Stomach smooth muscle (tissue), 2 donors: Measurements from ENCODE around the gene SH3BP4.

Experiments
- H3K27ac ChIP-seq: one replicate; pipeline ENCODE4 v1.7.0; 2013; ENCODE audit warnings: mild to moderate bottlenecking, low read length, inconsistent platforms
- H3K27me3 ChIP-seq, 2 donors: one replicate each; pipeline ENCODE4 v1.7.0; 2013; ENCODE audit warnings: low read length in 2 of 2; ENCODE audit not compliant: insufficient read depth in 2 of 2, control insufficient read depth in 1 of 2
- H3K36me3 ChIP-seq, 2 donors: one replicate each; pipeline ENCODE4 v1.7.0; 2013; ENCODE audit warnings: low read length in 2 of 2; ENCODE audit not compliant: control insufficient read depth in 2 of 2, insufficient read depth in 2 of 2
- H3K4me1 ChIP-seq: one replicate; pipeline ENCODE4 v1.7.0; 2013; ENCODE audit warnings: low read length; ENCODE audit not compliant: control insufficient read depth, insufficient read depth
- H3K4me3 ChIP-seq, 2 donors: one replicate each; pipeline ENCODE4 v1.7.0; 2013; ENCODE audit warnings: low read length in 2 of 2
- H3K9ac ChIP-seq, 2 donors: one replicate each; pipeline ENCODE4 v1.7.0; 2013; ENCODE audit warnings: low read length in 2 of 2, mild to moderate bottlenecking in 1 of 2
- H3K9me3 ChIP-seq, 2 donors: one replicate each; pipeline ENCODE4 v1.7.0; 2013; ENCODE audit warnings: low read length in 2 of 2; ENCODE audit not compliant: control insufficient read depth in 2 of 2
- donor health status: healthy.
- donor health status: Pancreatic carcinoma.

Gene SH3BP4

DNA sequence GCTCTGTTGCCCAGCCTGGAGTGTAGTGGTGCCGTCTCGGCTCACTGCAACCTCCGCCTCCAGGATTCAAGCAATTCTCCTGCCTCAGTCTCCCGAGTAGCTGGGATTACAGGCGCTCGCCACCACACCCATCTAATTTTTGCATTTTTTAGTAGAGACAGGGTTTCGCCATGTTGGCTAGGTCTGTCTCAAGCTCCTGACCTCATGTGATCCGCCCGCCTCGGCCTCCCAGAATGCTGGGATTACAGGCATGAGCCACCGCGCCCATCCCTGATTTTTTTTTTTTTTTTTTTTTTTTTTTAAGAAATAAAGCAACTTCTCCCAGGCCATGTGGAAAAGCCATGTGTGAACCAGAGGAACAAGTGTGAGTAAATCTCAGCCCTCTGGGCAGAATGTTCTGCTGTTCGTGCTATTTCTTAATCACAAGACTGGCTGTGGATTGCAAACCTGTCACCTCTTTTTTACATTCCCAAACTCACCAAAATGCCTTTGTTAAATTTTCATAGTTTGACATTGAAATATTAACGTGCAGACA is 6.4 kb upstream of the SH3BP4 start:
- Histone ChIP-seq H3K27me3 (no peaks in the 10 kb centered on the region), H3K4me1 (no peaks in the 10 kb centered on the region), H3K4me3 (no peak overlapping the region), H3K36me3 (no peaks in the 10 kb centered on the region), H3K9ac (no peak overlapping the region), H3K9me3 (peaks cover 2 to 4% of the 10 kb centered on the region in 2 donors), H3K27ac (no peak overlapping the region)

DNA sequence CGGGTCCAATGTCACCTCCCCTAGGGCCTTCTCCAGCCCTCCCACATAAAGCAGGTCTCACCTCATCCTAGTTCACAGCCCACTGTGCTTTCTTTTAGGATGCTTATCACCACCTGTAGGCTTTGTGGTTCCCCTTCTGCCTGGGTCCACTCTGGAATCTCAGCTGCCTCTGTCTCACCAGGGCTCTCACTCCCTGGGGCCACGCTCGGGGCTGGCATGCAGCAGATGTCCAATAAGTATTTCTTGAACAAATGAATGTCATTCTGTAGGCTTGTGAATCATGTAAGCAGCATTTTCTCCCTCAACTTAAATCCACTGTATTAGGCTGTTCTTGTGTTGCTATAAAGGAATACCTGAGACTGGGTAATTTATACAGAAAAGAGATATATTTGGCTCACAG is 4.3 kb upstream of the SH3BP4 start:
- Histone ChIP-seq H3K27ac (no peak overlapping the region), H3K9me3 (peaks cover 0 to 4% of the 10 kb centered on the region in 2 donors), H3K36me3 (no peaks in the 10 kb centered on the region), H3K4me3 (no peak overlapping the region), H3K9ac (no peak overlapping the region), H3K27me3 (no peaks in the 10 kb centered on the region), H3K4me1 (peaks cover 5% of the 10 kb centered on the region)

GRCh38 chr2:234949762-234950434 is 1.9 kb upstream of the SH3BP4 start:
- Histone ChIP-seq H3K4me1 (peaks cover 21% of the 10 kb centered on the region), H3K27ac (no peak overlapping the region), H3K36me3 (no peaks in the 10 kb centered on the region), H3K4me3 (no peak overlapping the region), H3K9ac (no peak overlapping the region), H3K9me3 (no peaks in the 10 kb centered on the region), H3K27me3 (no peaks in the 10 kb centered on the region)

DNA sequence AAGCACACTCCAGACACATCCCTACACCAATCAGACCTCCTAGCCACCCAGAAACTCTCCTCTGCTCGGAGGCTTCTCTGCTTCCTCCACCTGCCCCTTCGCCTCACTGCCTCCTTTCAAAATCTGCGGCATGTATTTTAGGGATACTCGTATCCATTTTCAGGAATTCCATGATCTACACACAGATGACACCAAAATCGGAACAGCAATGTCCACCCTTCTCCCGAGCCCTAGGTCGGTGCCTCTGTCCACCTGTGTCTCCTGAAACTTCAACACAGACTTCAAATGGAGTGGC is 1.4 kb upstream of the SH3BP4 start:
- Histone ChIP-seq H3K4me3 (peak overlapping the region in 1 of 2 donors; percentile 79), H3K4me1 (peaks cover 22% of the 10 kb centered on the region), H3K9ac (no peak overlapping the region), H3K9me3 (no peaks in the 10 kb centered on the region), H3K27ac (no peak overlapping the region), H3K27me3 (no peaks in the 10 kb centered on the region), H3K36me3 (no peaks in the 10 kb centered on the region)

DNA sequence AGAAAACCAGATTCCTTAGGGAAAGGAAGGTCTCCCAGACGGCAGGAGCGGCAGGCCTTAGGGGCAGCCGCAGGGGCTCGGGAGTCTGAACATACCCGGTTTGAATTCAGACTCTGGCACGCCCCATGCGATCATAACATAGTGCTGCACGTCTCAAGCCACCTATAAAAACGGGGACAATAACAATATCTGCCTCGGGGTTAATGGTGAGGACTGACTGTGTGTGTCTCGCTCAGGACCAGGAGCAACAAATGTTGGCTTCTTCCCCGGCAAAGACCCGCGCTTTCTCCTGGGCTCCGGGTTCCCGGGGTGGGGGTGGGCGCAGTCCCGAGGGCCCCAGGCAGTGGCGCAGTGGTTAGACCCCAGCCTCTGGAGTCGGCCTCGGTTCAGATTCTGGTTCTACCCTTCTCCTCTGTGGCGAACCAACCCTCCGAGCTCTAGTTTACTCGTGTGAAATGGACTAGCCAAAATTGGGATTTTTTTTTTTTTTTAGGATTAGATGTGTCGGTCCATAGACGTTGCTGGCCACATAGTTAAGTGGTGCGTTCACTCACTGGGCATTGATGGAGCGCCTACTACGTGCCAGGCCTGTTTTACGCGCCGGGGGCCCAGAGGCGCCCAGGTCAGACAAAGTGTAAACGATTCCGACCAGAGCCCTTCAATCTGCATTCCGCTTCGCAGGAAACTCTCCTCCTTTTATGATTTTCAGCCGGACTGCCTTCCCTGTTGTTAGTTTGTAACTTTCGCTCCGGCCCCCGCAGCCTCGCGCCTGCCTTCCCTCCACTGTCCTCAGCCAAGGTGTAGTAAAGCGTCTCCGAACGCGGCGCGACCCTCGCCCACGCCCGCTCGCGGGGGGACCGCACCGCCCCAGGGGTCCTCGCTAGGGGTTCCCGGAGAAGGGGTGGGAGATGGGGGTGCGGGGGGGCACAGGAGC is 820 bp upstream of the SH3BP4 start:
- H3K36me3 ChIP-seq, result no peaks in the 10 kb centered on the region
- H3K4me1 ChIP-seq, result peaks cover 22% of the 10 kb centered on the region
- H3K9ac ChIP-seq, result peak overlapping the region; percentile 60 to 69
- peak overlapping the region; percentile 80 for H3K27ac ChIP-seq
- H3K4me3 ChIP-seq, result peak overlapping the region; percentile 55 to 79
- H3K9me3 ChIP-seq, result no peaks in the 10 kb centered on the region
- H3K27me3 ChIP-seq, result no peaks in the 10 kb centered on the region

GRCh38 chr2:234952270-234953115 is 676 bp downstream of the SH3BP4 start:
- H3K36me3 ChIP-seq, result no peaks in the 10 kb centered on the region
- no peaks in the 10 kb centered on the region for H3K9me3 ChIP-seq
- H3K27me3 ChIP-seq, result no peaks in the 10 kb centered on the region
- H3K27ac ChIP-seq, result peak overlapping the region; percentile 46
- peak overlapping the region; percentile 58 for H3K9ac ChIP-seq
- H3K4me3 ChIP-seq, result peak overlapping the region; percentile 68 to 82
- H3K4me1 ChIP-seq, result peaks cover 24% of the 10 kb centered on the region

DNA sequence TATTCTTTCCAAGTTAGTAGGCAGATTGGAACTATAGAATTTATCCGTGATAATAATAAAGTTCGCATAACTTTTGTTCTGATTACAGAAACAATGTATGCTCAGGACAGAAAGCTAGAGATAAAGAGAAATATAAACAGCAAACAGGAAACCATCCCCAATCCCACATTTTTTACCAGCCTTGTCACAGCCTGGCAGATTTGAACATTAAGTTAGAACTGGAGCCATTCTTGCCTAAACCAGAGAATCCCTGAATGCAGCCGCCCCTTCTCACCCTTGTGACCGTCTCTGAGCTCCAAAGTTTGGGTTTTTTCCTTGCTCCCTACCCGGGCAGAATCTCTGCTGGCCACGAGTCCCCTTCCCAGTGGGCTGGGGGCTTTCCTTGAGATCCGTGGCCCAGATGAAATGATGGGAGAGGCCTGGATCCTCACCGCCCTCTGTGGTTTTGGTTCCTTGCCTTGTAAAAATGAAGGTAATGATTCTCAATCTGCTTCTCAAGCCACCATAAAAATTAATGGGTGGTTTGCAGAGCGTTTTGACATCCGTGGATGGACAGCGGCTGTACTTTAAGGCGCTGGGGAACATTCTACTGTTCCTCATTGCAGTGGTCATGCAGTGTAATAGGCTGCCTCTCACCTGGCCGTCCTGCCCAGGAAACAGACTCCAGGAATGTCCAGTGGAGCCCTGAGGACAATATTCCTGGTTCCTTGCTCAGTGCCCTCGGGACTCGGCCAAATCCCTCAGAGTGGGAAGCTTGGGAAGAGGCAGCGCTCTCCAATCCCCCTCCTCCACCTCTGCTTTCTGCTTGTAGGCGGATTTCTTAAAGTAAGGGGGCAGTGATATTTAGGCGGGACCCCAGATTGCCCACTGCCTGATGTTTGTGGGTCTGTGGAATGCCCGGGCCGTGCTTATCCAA is 1.6 kb downstream of the SH3BP4 start:
- H3K9ac ChIP-seq, result peak overlapping the region; percentile 58
- no peaks in the 10 kb centered on the region for H3K27me3 ChIP-seq
- H3K36me3 ChIP-seq, result no peaks in the 10 kb centered on the region
- no peaks in the 10 kb centered on the region for H3K9me3 ChIP-seq
- H3K4me1 ChIP-seq, result peaks cover 24% of the 10 kb centered on the region
- peak overlapping the region; percentile 68 to 82 for H3K4me3 ChIP-seq
- peak overlapping the region; percentile 46 for H3K27ac ChIP-seq

GRCh38 chr2:234954551-234954992 is 2.8 kb downstream of the SH3BP4 start:
- Histone ChIP-seq H3K4me1 (peaks cover 24% of the 10 kb centered on the region), H3K27me3 (no peaks in the 10 kb centered on the region), H3K9me3 (no peaks in the 10 kb centered on the region), H3K36me3 (no peaks in the 10 kb centered on the region), H3K27ac (peak overlapping the region; percentile 37), H3K4me3 (peak overlapping the region in 1 of 2 donors; percentile 82), H3K9ac (peak overlapping the region in 1 of 2 donors; percentile 51)

- peaks cover 24% of the 10 kb centered on the region for H3K4me1 ChIP-seq
- H3K4me3 ChIP-seq, result peak overlapping the region in 1 of 2 donors; percentile 82
- no peaks in the 10 kb centered on the region for H3K27me3 ChIP-seq
These were observed 3.3 kb downstream of the SH3BP4 start for GRCh38 chr2:234955091-234955591.

More at GRCh38 chr2:234955091-234955591, 3.3 kb downstream of the SH3BP4 start:
- Histone ChIP-seq H3K27ac (no peak overlapping the region), H3K36me3 (no peaks in the 10 kb centered on the region), H3K9ac (no peak overlapping the region), H3K9me3 (no peaks in the 10 kb centered on the region)
